HL-60/S4 (cell line): ENCODE results near the gene SH2D4B.

Source experiments
- in situ Hi-C: fragments of 300-500 bp; cut with MboI; formaldehyde crosslinking; loops from 2 replicates; pipeline ENCODE4 v1.14.3; 2022; ENCODE audit warnings: low sequenced_read_pairs

Gene SH2D4B

GRCh38 chr10:80537736-80538480 lies at the start of gene SH2D4B:
Gene SH2D4B (plus strand): TSS chr10:80537902. CDS start chr10:80538332, 430 bp downstream.
- in situ Hi-C loops: no loop called here

- in situ Hi-C loops: no loop called here
Measured at GRCh38 chr10:80488539-80489066, 49.1 kb upstream of the SH2D4B start.

DNA sequence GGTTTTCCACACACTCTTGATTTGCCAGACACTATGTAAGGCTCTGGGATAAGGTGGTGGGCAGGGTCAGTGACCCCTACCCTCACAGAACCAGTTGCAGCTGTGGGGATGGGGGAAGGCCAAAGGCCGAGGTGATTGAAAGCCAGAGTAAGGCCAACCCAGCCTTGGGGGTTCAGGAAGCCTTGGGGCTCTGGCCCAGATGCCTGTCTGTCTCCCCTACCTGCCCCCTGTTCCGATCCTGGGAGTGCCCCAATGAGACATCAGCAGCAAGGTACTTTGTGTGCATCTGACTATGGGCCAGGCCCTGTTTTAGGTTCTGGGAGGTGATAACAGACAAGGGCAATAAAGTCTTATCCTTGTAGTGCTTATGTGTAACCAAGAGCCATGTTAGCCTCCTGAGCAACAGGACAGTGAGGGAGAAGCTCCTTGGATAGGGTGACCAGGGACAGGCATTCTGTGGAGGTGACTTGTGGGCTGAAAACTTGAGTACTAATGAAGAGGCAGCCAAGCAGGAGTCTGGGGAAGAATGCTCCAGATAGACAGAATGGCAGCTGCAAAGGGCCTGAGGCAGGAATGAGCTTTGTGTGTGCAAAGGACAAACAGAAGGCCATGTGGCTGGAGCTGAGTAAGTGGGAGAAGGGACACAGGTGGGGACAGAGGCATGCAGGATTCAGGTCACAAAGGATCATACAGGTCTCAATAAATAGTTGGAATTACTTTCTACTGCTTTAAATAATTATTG lies 48.2 kb upstream of the SH2D4B start:
- in situ Hi-C loops: loop anchor here (5.0 kb wide), 1 partner anchor 32 kb away; no protein-coding TSS in a partner anchor

DNA sequence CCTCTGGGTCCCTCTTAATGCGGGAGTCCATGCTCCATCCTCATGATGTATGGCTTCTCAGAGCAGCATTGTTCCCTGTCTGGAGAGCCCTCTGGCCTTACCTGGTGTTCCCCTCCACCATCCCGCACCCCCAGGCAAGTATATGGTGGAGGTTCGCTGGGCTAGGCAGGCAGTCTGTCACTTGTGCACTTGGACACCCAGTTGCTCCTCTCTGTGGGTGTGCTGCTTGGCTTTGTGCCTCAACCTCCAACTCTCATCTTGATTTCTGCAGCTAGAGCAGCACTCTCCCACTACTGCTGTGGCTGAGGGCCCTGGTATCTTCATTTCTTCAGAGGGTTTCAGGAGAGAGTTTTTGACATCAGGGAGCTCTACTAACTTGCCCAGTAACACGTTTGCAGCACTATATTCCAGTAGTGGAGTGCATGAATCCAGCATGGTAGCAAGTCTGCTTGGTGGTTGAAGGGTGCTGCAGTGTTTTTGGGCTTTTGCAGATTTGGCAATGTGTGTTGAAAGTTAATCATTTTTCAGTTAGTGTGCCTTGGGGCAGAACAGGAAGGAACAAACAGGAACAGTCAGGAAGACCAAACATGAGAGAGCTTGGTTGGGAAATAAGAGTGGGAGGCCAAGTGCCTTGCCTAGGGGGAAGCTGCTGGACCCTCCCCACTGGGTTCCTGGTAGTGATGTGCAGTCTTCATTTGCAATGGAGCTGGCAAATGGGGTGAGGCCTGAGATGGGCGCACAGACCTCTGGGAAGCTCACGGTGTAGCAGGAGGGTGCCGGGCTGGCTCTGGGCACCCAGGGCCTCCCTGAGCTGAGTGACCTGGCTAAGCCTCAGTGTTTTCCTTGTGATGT lies 46.2 kb upstream of the SH2D4B start:
- in situ Hi-C loops: loop anchor here (5.0 kb wide), 1 partner anchor 34 kb away; no protein-coding TSS in a partner anchor

DNA sequence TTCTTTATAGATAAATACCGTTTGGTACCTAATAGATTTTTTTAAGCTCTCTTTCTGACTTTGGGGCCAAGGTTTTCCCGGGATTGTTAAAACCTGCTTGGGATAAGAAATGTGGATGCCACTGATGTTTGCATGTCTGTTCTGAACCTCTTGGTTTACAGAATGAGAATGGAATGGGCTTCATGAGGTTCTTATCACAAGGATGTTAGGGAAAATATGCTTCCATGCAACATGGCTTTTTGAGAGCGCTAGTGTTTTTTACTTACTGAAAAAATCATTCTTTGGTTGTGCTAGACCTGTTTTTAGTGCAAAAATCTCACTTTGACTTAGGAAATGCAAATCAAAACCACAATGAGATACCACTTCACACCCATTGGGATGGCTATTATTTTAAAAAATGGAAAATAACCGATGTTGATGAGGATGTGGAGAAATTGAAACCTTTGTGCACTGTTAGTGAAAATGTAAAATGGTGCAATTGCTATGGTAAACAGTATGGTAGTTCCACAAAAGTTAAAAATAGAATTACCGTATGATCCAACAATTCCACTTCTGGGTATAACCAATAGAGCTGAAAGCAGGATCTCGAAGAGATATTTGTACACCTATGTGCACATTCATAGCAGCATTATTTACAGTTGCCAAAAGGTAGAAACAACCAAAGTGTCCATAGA lies 44.7 kb upstream of the SH2D4B start:
- in situ Hi-C loops: loop anchor here (5.0 kb wide), 1 partner anchor 36 kb away; no protein-coding TSS in a partner anchor

GRCh38 chr10:80493522-80494051 lies 44.1 kb upstream of the SH2D4B start:
- in situ Hi-C loops: loop anchor here (5.0 kb wide), 1 partner anchor 36 kb away; no protein-coding TSS in a partner anchor

GRCh38 chr10:80496555-80497172 lies 41.0 kb upstream of the SH2D4B start:
- in situ Hi-C loops: no loop called here

DNA sequence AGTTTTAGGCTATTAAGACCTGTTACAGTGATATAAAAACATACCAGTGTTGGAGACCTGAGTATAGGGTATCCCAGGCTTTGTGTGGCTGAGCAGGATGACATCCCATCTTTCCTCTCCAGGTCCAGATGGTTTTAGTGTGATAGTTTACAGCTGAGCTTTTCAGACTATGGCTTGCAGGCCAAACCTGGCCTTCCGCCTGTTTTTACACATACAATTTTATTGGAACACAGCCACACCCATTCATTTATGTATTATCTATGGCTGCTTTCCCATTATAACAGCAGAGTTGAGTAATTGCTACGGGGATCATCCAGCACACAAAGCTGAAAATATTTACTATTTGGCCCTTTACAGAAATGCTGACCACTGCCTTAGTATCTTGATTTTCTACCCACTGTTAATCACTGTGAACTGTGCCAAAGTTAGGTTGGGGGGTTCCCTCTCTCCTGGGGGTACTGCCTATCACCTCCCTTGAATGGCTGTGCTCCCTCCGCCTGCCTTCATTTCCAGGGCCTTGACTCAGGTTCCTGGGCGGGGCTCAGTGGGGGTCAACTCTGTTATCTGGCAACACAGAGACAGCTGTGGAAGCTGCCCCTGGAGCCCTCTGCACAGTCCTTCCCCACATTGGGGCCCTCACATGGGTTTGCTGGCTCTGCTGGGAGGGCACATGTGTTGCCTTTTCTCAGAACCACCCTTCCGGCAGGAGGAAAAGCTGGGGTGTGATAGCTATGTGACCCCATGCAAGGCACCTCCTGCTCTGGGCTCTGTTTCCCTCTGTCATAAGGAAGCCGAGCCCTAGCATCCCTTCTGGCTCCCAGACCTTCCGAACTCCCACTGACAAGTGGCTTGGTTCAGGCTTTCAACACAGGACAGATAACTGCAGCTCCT lies 40.3 kb upstream of the SH2D4B start:
- in situ Hi-C loops: no loop called here

GRCh38 chr10:80498078-80498832 lies 39.4 kb upstream of the SH2D4B start:
- in situ Hi-C loops: no loop called here

GRCh38 chr10:80498833-80499741 lies 38.6 kb upstream of the SH2D4B start:
- in situ Hi-C loops: no loop called here

- in situ Hi-C loops: no loop called here
Measured at GRCh38 chr10:80500572-80501380, 36.9 kb upstream of the SH2D4B start.

DNA sequence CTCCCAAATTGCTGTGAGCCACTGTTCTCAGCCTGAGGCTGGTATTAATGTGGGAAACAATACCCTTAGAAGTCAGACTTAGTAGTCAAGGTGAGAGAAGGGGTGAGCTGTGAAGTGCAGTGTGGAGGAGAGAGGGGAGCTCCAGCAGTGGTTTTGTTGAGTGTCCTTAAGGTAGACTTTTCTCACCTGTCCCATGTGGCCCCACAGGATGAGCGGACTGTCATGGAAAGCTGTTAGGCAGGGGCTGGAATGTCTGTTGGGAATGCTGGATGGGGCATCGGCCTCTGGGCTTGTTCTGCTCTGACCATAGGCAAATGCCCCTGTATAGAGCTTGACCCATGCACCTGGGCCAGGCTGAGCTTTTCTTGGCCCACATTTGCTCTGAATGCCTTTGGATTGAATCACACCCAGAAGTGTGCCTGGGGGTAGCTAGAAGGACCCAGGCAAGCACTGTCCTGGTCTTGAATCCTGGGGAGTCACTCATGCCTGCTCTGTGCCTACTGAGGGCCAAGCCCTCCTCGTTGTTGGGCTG lies 36.3 kb upstream of the SH2D4B start:
- in situ Hi-C loops: no loop called here

DNA sequence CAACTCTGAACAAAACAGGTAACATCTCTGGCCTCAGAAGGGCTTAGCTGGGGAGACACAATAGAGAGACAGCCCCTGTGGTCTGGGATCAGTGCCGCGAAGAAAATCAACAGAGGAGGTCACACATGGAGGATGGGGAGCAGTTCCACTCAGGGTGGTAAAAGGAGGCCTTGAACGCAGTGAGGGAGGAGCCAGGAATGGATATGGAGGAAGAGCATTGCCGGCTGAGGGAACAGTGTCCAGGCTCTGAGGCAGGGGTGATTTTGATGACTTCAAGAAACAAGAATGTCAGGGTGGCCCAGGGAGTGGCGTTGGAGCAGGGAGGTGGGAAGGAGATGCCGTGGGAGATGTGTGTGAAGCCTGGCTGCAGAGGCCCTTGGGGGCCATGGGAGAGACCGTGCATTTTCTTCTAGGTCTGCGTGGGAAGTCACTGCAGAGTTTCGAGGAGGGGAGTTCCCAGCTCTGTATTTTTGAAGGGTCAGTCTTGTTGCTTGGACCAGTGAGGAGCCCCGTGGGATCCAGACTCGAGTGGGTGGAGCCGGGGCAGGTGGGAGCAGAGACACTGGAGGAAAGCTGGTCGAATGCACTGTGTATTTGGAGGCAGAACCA lies 35.7 kb upstream of the SH2D4B start:
- in situ Hi-C loops: no loop called here

- in situ Hi-C loops: no loop called here
Measured at GRCh38 chr10:80502621-80503583, 34.8 kb upstream of the SH2D4B start.
